ENCODE measurements around the gene DUS4L.

Gene DUS4L

DNA sequence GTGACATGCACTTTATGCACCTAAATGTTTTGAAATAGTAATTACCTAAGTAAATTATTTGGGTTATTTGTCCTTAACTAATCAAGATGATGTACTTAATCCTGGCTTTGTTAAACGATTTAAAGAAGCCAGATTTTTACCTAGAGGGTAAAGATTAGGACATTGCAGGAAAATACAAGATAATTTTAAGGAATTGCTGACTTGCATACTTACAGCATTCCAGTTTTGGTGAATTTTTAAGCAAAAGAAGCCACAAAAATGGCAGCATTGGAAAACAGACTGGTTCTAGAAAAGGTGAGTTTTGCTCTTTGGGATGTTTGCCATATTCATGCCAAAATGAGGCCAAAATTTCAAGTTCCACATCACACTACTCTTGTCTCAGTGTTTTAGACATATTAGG, 49.7 kb downstream of the DUS4L start:
- Histone ChIP-seq H3K27ac (ENCODE audit: extremely low read depth, low read depth, low read length) (no peak overlapping the region), H3K4me1 (ENCODE audit: control insufficient read depth, insufficient read depth, low read length) (no peaks in the 10 kb centered on the region), H3K9me3 (ENCODE audit: control insufficient read depth, insufficient read depth, low read depth, low read length) (no peaks in the 10 kb centered on the region), H3K4me3 (ENCODE audit: low read depth, low read length) (no peak overlapping the region), H3K36me3 (ENCODE audit: control insufficient read depth in 2 of 2, insufficient read depth in 1 of 2, low read length in 2 of 2) (peaks cover 3 to 6% of the 10 kb centered on the region in 2 experiments)
- ChIA-PET CTCF (no interaction called here), POLR2A (no interaction called here)
- TF ChIP-seq, protein P1, sequence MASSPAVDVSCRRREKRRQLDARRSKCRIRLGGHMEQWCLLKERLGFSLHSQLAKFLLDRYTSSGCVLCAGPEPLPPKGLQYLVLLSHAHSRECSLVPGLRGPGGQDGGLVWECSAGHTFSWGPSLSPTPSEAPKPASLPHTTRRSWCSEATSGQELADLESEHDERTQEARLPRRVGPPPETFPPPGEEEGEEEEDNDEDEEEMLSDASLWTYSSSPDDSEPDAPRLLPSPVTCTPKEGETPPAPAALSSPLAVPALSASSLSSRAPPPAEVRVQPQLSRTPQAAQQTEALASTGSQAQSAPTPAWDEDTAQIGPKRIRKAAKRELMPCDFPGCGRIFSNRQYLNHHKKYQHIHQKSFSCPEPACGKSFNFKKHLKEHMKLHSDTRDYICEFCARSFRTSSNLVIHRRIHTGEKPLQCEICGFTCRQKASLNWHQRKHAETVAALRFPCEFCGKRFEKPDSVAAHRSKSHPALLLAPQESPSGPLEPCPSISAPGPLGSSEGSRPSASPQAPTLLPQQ (tag by site-specific recombination; IDR thresholded peaks at IDR 0.05): no peak
- TF ChIP-seq ZNF366 (tag by site-specific recombination; conservative IDR thresholded peaks at IDR 0.05) (no peak), ZNF785 (tag by site-specific recombination; IDR thresholded peaks at IDR 0.05) (no peak), BCL11A (tag by site-specific recombination; IDR thresholded peaks at IDR 0.05; ENCODE audit: low read depth) (no peak), ZNF2 (tag by site-specific recombination; IDR thresholded peaks at IDR 0.05) (no peak), SCRT2 (tag by site-specific recombination; IDR thresholded peaks at IDR 0.05) (no peak), RBAK (tag by site-specific recombination; IDR thresholded peaks at IDR 0.05) (no peak), ZFP41 (tag by site-specific recombination; IDR thresholded peaks at IDR 0.05; ENCODE audit: borderline replicate concordance) (no peak), ZBTB48 (tag by site-specific recombination; IDR thresholded peaks at IDR 0.05) (no peak)

DNA sequence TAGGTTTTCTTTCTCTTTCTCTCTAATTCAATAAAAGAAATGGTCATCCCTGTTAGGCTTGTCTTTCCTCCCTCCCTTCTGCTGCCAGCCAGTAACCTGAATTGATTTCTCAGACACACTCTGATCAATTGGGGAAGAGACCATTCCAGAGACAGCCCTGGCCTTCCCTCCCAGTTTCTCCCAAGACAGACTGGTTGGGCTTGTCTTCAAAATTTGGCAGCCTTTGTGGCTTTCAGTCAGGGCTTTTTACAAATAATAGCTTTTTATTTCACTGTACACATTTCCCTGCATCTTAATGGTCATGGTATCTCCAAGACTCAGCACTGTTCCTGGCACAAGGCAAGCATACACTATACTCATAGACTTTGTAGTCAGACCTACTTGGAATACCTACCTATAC, 50.2 kb downstream of the DUS4L start:
- TF ChIP-seq ZNF214 (tag by site-specific recombination; IDR thresholded peaks at IDR 0.05; ENCODE audit: borderline replicate concordance): no peak
- TF ChIP-seq, protein P2, sequence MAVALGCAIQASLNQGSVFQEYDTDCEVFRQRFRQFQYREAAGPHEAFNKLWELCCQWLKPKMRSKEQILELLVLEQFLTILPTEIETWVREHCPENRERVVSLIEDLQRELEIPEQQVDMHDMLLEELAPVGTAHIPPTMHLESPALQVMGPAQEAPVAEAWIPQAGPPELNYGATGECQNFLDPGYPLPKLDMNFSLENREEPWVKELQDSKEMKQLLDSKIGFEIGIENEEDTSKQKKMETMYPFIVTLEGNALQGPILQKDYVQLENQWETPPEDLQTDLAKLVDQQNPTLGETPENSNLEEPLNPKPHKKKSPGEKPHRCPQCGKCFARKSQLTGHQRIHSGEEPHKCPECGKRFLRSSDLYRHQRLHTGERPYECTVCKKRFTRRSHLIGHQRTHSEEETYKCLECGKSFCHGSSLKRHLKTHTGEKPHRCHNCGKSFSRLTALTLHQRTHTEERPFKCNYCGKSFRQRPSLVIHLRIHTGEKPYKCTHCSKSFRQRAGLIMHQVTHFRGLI (tag by site-specific recombination; IDR thresholded peaks at IDR 0.05): peak; percentile 95
- no peaks in the 10 kb centered on the region for H3K9me3 ChIP-seq (ENCODE audit: control insufficient read depth, insufficient read depth, low read depth, low read length)
- CTCF ChIA-PET: no interaction called here
- POLR2A ChIA-PET: no interaction called here
- H3K4me3 ChIP-seq (ENCODE audit: low read depth, low read length): no peak overlapping the region
- H3K27ac ChIP-seq (ENCODE audit: extremely low read depth, low read depth, low read length): no peak overlapping the region
- peaks cover 3 to 6% of the 10 kb centered on the region in 2 experiments for H3K36me3 ChIP-seq (ENCODE audit: control insufficient read depth in 2 of 2, insufficient read depth in 1 of 2, low read length in 2 of 2)
- H3K4me1 ChIP-seq (ENCODE audit: control insufficient read depth, insufficient read depth, low read length): no peaks in the 10 kb centered on the region

DNA sequence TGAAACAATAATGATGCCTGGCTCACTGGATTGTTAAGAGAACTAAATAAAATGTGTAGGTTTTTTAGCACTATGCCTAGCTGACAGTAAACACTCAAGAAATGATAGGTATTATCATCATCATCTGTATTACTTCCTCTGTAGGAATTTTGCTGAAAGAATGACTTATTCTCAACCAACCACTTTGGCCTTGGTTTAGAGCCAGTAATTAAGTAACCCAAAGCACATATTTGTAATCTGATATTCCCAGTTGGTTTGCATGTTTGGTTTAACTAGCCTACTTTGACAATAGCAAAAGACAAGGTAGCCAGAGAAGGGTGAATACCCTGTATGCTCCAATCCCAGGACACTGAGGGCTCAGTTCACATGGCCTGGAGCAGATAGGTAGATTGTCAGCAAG, 50.7 kb downstream of the DUS4L start:
- Histone ChIP-seq H3K4me3 (ENCODE audit: low read depth, low read length) (no peak overlapping the region), H3K4me1 (ENCODE audit: control insufficient read depth, insufficient read depth, low read length) (no peaks in the 10 kb centered on the region), H3K9me3 (ENCODE audit: control insufficient read depth, insufficient read depth, low read depth, low read length) (no peaks in the 10 kb centered on the region), H3K27ac (ENCODE audit: extremely low read depth, low read depth, low read length) (no peak overlapping the region), H3K36me3 (ENCODE audit: control insufficient read depth in 2 of 2, insufficient read depth in 1 of 2, low read length in 2 of 2) (peaks cover 3 to 6% of the 10 kb centered on the region in 2 experiments)
- CTCF ChIA-PET: interaction anchor here (0.6 kb wide), 1 partner anchor 1440 kb away, joined by 4 read pairs; no protein-coding TSS in a partner anchor
- POLR2A ChIA-PET: no interaction called here
- peak; percentile 88 for TF ChIP-seq OSR2 (tag by site-specific recombination; IDR thresholded peaks at IDR 0.05)
- TF ChIP-seq ZNF10 (tag by site-specific recombination; IDR thresholded peaks at IDR 0.05): no peak
- TF ChIP-seq, protein P3, sequence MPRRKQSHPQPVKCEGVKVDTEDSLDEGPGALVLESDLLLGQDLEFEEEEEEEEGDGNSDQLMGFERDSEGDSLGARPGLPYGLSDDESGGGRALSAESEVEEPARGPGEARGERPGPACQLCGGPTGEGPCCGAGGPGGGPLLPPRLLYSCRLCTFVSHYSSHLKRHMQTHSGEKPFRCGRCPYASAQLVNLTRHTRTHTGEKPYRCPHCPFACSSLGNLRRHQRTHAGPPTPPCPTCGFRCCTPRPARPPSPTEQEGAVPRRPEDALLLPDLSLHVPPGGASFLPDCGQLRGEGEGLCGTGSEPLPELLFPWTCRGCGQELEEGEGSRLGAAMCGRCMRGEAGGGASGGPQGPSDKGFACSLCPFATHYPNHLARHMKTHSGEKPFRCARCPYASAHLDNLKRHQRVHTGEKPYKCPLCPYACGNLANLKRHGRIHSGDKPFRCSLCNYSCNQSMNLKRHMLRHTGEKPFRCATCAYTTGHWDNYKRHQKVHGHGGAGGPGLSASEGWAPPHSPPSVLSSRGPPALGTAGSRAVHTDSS (tag by site-specific recombination; IDR thresholded peaks at IDR 0.05): peak; percentile 62
- no peak for TF ChIP-seq ZBTB8A (tag by site-specific recombination; IDR thresholded peaks at IDR 0.05)
- TF ChIP-seq ZNF558 (tag by site-specific recombination; IDR thresholded peaks at IDR 0.05): 0 out of 2 replicates have a peak, but pooled peaks have one; percentile 34
- TF ChIP-seq FEZF1 (tag by site-specific recombination; IDR thresholded peaks at IDR 0.05): peak; percentile 28; the same call in 1 of the 2 replicates
- TF ChIP-seq ZBTB1 (tag by site-specific recombination; IDR thresholded peaks at IDR 0.05): no peak
- no peak for TF ChIP-seq HOXA7 (CRISPR knock-in tag; IDR thresholded peaks at IDR 0.05; ENCODE audit: borderline replicate concordance)
- TF ChIP-seq, protein P4, sequence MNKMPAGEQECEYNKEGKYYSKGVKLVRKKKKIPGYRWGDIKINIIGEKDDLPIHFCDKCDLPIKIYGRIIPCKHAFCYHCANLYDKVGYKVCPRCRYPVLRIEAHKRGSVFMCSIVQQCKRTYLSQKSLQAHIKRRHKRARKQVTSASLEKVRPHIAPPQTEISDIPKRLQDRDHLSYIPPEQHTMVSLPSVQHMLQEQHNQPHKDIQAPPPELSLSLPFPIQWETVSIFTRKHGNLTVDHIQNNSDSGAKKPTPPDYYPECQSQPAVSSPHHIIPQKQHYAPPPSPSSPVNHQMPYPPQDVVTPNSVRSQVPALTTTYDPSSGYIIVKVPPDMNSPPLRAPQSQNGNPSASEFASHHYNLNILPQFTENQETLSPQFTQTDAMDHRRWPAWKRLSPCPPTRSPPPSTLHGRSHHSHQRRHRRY (tag by site-specific recombination; IDR thresholded peaks at IDR 0.05): no peak
- no peak for TF ChIP-seq ZBTB20 (tag by site-specific recombination; IDR thresholded peaks at IDR 0.05)
- peak; percentile 42; the same call in 1 of the 2 replicates for TF ChIP-seq ZNF629 (tag by site-specific recombination; IDR thresholded peaks at IDR 0.05)
- TF ChIP-seq KLF7 (tag by site-specific recombination; IDR thresholded peaks at IDR 0.05; ENCODE audit: borderline replicate concordance): no peak
- no peak for TF ChIP-seq ZNF133 (tag by site-specific recombination; IDR thresholded peaks at IDR 0.05)
- TF ChIP-seq, protein P5, sequence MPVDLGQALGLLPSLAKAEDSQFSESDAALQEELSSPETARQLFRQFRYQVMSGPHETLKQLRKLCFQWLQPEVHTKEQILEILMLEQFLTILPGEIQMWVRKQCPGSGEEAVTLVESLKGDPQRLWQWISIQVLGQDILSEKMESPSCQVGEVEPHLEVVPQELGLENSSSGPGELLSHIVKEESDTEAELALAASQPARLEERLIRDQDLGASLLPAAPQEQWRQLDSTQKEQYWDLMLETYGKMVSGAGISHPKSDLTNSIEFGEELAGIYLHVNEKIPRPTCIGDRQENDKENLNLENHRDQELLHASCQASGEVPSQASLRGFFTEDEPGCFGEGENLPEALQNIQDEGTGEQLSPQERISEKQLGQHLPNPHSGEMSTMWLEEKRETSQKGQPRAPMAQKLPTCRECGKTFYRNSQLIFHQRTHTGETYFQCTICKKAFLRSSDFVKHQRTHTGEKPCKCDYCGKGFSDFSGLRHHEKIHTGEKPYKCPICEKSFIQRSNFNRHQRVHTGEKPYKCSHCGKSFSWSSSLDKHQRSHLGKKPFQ (tag by site-specific recombination; IDR thresholded peaks at IDR 0.05): 0 out of 2 replicates have a peak, but pooled peaks have one; percentile 12
